ENCODE results near the gene BHLHA15. TPM values are rescaled to one million over a fixed set of nuclear protein-coding genes. Genes with fewer than 3 reads are reported as not detected.

BHLHA15 gene
- total and polyA plus RNA-seq, 2 of the 8 experiments (the other 6 are each of a cell fraction or from before 2014, with no cell fraction given) = 1.1 to 2.7 TPM

DNA sequence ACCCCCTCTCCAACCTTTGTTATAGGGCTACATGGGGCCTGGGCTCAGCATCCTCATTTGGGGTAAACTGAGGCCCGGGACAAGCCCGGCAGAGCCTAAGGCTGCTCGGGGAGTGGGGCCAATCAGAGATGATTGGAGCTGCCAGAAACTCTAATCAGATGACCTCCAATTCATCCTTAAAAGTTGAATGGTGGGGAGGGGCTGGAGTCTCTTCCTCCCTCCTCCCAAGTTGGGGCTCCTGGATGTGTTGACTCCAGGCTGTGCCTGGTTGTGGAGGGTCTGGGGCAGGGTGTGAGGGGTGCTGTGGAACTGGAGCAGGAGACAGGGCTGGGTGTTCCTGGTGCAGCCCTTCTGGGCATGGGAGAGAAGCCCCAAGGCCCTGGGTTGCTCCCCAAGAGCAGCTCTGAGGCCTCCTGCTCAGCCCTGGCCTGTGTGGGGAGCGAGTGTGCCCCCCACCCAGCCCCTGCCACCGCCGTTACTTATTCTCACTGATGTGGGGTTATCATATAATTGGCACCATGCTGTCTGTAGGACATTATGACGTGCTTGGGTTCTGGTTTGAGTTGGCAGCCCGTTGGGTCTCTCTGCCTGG, 2.2 kb downstream of the BHLHA15 start:
- ChIA-PET POLR2A (ENCODE audit: partially characterized antibody) (interaction anchor here (1.1 kb wide), 1 partner anchor 15 kb away, joined by 3 read pairs; no protein-coding TSS in a partner anchor), CTCF (ENCODE audit: partially characterized antibody) (interaction anchor here (1.3 kb wide), 1 partner anchor 17 kb away, joined by 3 read pairs; no protein-coding TSS in a partner anchor)
- Histone ChIP-seq H3K36me3 (ENCODE audit: control insufficient read depth in 2 of 4, insufficient read depth in 4 of 4, low read length in 3 of 4) (no peaks in the 10 kb centered on the region), H3K79me2 (ENCODE audit: control insufficient read depth in 1 of 2, insufficient read depth in 2 of 2, low read length in 2 of 2) (no peaks in the 10 kb centered on the region), H2BK5ac (ENCODE audit: low read depth, low read length) (no peak overlapping the region), H3K23me2 (ENCODE audit: low read depth, low read length) (peaks cover 4% of the 10 kb centered on the region; the same call in 1 of the 2 replicates), H2BK120ac (replicated peaks; ENCODE audit: low read depth, low read length) (no peak overlapping the region), H3K9ac (replicated peaks in 1 of 4; ENCODE audit: extremely low read depth in 1 of 4, low read depth in 3 of 4, low read length in 3 of 4) (no peak overlapping the region), H3K4me1 (replicated peaks in 1 of 4; ENCODE audit: control insufficient read depth in 3 of 4, insufficient read depth in 4 of 4, low read length in 3 of 4) (peaks cover 0 to 5% (median 3%) of the 10 kb centered on the region in 4 experiments; a peak in 3 of 7 replicates), H3K4me2 (ENCODE audit: insufficient read depth in 1 of 2, low read depth in 2 of 2, low read length in 2 of 2) (no peak overlapping the region), H3K4ac (replicated peaks; ENCODE audit: insufficient read length, low read depth, low read length) (no peak overlapping the region), H3K14ac (ENCODE audit: insufficient read length) (no peak overlapping the region), H4K20me1 (replicated peaks in 1 of 2; ENCODE audit: control insufficient read depth in 1 of 2, insufficient read depth in 2 of 2, low read length in 2 of 2) (peaks cover 0 to 3% of the 10 kb centered on the region in 2 experiments), H3K79me1 (ENCODE audit: low read depth, low read length) (no peaks in the 10 kb centered on the region; the same call in 1 of the 2 replicates), H3K27ac (ENCODE audit: low read depth, low read length) (no peak overlapping the region), H4K5ac (ENCODE audit: insufficient read length, low read depth, low read length) (no peak overlapping the region), H3K56ac (replicated peaks; ENCODE audit: insufficient read length, low read depth, low read length) (no peak overlapping the region), H2AFZ (ENCODE audit: low read length) (no peak overlapping the region), H2BK20ac (ENCODE audit: low read length) (no peak overlapping the region), H3K27me3 (replicated peaks in 1 of 4; ENCODE audit: control insufficient read depth in 3 of 4, extremely low read depth in 1 of 4, insufficient read depth in 3 of 4, low read length in 3 of 4) (no peaks in the 10 kb centered on the region), H3K23ac (ENCODE audit: insufficient read length) (no peak overlapping the region), H4K8ac (ENCODE audit: extremely low read depth, insufficient read depth, low read length) (no peak overlapping the region), H2BK15ac (ENCODE audit: low read length) (no peak overlapping the region), H2AK5ac (ENCODE audit: low read depth, low read length) (no peak overlapping the region), H2BK12ac (ENCODE audit: low read depth, low read length) (no peak overlapping the region), H3K18ac (ENCODE audit: extremely low read depth, low read length) (no peak overlapping the region), H4K91ac (replicated peaks; ENCODE audit: insufficient read length, low read length) (no peak overlapping the region), H3K9me3 (ENCODE audit: insufficient read depth in 2 of 2, low read depth in 1 of 2, low read length in 1 of 2) (no peaks in the 10 kb centered on the region), H3K4me3 (ENCODE audit: extremely low read depth in 1 of 4, insufficient read depth in 2 of 4, low read depth in 3 of 4, low read length in 4 of 4) (no peak overlapping the region)
- no peak for FAIRE-seq
- WGBS, 2 experiments (ENCODE audit: extremely low coverage in 1 of 2, insufficient coverage in 1 of 2, insufficient read length in 1 of 2, insufficient replicate concordance in 2 of 2, low coverage in 1 of 2, low lambda C conversion rate in 2 of 2, missing lambda C conversion rate in 1 of 2) = 92% methylated on average over 8 of the region's 8 CpGs; no CpG with 5 or more reads in 1 of the 2 experiments
- no peak for DNase-seq (ENCODE audit: low read depth in 1 of 2, low spot score in 2 of 2)
- TF ChIP-seq FOSL1 (IDR thresholded peaks at IDR 0.05; ENCODE audit: insufficient read depth, low read depth, low read length) = no peak
- no peak for TF ChIP-seq POLR2AphosphoS5 (IDR thresholded peaks at IDR 0.05; ENCODE audit: low read depth, low read length)
- no peak for TF ChIP-seq SAP30 (IDR thresholded peaks at IDR 0.05; ENCODE audit: insufficient read depth, insufficient replicate concordance, low read length)
- no peak for TF ChIP-seq CTBP2 (IDR thresholded peaks at IDR 0.05; ENCODE audit: borderline replicate concordance, insufficient read depth, insufficient read length, low read length)
- TF ChIP-seq RXRA (IDR thresholded peaks at IDR 0.05; ENCODE audit: insufficient read depth, low read depth, low read length) = no peak
- no peak for TF ChIP-seq JUN (IDR thresholded peaks at IDR 0.05; ENCODE audit: low read depth, low read length)
- TF ChIP-seq GTF2F1 (IDR thresholded peaks at IDR 0.05; ENCODE audit: borderline replicate concordance, low read depth, low read length) = no peak
- no peak for TF ChIP-seq TAF7 (optimal IDR thresholded peaks at IDR 0.05; ENCODE audit: borderline replicate concordance, low read depth, low read length)
- no peak for TF ChIP-seq ASH2L (IDR thresholded peaks at IDR 0.05; ENCODE audit: low read length)
- TF ChIP-seq ZNF274 (IDR thresholded peaks at IDR 0.05; ENCODE audit: borderline replicate concordance, extremely low read depth, low read length) = no peak

Measured in H1 (cell line).